Fibroblast of mammary gland (primary cell): ENCODE results near the gene PTPRE.
A peak's percentile ranks its signal among the peaks of the same experiment; 100 is the strongest.

Experiments
- DNase-seq: peaks from one replicate; pipeline ENCODE4 v3.0.0-alpha.2; 2010; ENCODE audit warnings: low read depth
- H3K4me3 ChIP-seq: 2 replicates; pipeline ENCODE4 v1.5.1; 2011; ENCODE audit warnings: low read depth, mild to moderate bottlenecking, low read length, moderate library complexity; ENCODE audit not compliant: control insufficient read depth
- TF ChIP-seq, protein P1 (sequence below): conservative IDR thresholded peaks from 2 replicates; pipeline ENCODE4 v1.5.1; 2011; ENCODE audit warnings: low read depth, low read length, inconsistent platforms; ENCODE audit not compliant: control insufficient read depth, insufficient read depth

Gene PTPRE

DNA sequence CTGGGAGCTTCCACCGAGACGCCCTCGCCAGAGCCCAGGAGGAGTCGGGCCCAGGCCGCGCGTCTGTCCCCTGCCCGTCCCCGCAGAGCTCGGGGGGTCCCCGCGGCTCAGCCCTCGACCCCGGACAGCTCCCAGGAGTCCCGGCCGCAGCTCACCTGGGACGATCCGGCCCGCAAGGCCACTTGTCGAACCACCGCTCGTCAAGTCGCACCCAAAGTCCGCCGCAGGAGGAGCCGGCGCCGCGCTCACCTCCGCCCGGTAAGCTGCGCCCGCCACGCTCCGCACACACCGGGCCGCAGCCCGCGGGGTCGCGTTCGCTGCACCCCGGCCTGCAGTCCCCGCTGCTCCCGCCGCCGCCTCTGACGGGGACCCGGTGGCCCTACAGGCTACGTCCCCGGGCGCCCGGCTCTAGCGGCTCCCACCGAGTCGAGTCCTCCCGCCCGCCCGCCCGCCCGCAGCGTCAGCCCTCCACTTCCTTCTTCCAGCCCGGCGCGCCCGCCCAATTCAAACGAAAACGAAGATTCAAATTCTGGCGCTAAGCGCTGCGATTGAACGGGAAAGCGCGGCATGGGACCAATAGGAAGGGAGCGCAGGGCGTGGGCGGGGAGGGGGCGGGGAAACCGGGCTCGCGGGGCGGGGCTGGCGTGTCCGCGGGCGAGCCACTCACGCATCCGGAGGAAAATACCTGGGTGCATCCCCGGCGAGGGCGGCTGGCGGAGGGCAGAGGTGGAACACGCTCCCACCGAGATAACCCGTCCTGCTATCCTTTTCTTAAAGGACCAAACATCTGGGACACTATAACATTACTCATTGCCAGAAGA, 219.3 kb downstream of the PTPRE start, which contains the start of gene MKI67:
TSS of gene MKI67 (minus strand) at position 480 of the 821 bp plus-strand sequence. CDS start 756 bp downstream, outside the sequence.
- peak within 1 kb of the TSS; percentile 85 for H3K4me3 ChIP-seq
- TF ChIP-seq, protein P1, sequence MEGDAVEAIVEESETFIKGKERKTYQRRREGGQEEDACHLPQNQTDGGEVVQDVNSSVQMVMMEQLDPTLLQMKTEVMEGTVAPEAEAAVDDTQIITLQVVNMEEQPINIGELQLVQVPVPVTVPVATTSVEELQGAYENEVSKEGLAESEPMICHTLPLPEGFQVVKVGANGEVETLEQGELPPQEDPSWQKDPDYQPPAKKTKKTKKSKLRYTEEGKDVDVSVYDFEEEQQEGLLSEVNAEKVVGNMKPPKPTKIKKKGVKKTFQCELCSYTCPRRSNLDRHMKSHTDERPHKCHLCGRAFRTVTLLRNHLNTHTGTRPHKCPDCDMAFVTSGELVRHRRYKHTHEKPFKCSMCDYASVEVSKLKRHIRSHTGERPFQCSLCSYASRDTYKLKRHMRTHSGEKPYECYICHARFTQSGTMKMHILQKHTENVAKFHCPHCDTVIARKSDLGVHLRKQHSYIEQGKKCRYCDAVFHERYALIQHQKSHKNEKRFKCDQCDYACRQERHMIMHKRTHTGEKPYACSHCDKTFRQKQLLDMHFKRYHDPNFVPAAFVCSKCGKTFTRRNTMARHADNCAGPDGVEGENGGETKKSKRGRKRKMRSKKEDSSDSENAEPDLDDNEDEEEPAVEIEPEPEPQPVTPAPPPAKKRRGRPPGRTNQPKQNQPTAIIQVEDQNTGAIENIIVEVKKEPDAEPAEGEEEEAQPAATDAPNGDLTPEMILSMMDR, result no peak
- DNase-seq, result peak; percentile 82

DNA sequence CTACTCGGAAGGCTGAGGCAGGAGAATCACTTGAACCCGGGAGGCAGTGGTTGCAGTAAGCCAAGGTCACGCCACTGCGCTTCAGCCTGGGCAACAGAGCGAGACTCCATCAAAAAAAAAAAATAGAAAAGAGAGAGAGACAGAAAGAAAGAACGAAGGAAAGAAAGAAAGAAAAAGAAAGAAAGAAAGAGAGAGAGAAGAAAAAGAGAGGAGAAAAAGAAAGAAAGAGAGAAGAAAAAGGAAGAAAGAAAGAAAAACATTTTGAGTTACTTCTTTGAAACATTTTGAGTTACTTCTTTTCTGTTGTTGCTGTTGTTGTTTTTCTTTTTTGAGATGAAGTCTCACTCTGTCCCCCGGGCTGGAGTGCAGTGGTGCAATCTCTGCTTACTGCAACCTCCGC, 221.7 kb downstream of the PTPRE start:
- no peak overlapping the region for H3K4me3 ChIP-seq
- no peak for DNase-seq
- TF ChIP-seq, protein P1, result no peak

DNA sequence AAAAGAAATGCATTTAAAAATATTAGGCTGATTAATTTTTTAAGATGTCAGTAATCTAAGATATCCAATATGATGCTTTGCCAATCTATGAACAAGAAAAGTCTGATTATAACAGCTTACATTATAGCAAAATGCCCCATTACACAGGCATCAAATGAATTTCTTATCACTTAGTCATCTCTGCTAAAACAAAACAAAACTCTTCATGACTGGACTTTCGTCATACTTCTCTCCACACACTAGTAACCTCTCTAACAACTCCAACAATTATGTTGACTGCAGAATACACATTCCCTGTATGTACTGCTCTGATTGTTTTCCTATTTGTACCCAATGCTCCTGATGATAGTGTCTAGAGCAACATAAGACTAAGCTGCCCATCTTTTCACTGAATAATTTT, 223.1 kb downstream of the PTPRE start:
- no peak overlapping the region for H3K4me3 ChIP-seq
- TF ChIP-seq, protein P1, result no peak
- no peak for DNase-seq
